GM23248 (cell line): ENCODE data around the gene NEUROG1. TPM values are rescaled to one million over a fixed set of nuclear protein-coding genes. Genes with fewer than 3 reads are reported as not detected.

ENCODE experiments used
- DNase-seq: peaks from one replicate; pipeline ENCODE4 v3.0.0-alpha.2; 2015
- H2AFZ ChIP-seq: fragments of 200-600 bp; sonication (generic); 2 replicates; pipeline ENCODE4 v1.6.1; 2016; ENCODE audit warnings: antibody characterized with exemption
- H3F3A ChIP-seq: fragments of 200-600 bp; sonication (generic); 2 replicates; pipeline ENCODE4 v1.6.1; 2016; ENCODE audit warnings: mild to moderate bottlenecking, antibody characterized with exemption, mixed run types; ENCODE audit not compliant: insufficient read depth
- H3K27ac ChIP-seq: fragments of 200-600 bp; sonication (generic); 2 replicates; pipeline ENCODE4 v1.5.1; 2016; ENCODE audit warnings: mild to moderate bottlenecking
- H3K27me3 ChIP-seq: fragments of 200-600 bp; sonication (generic); replicated peaks from 2 replicates; pipeline ENCODE4 v1.6.1; 2016; ENCODE audit warnings: mild to moderate bottlenecking; ENCODE audit not compliant: insufficient read depth
- H3K36me3 ChIP-seq: fragments of 200-600 bp; sonication (generic); 2 replicates; pipeline ENCODE4 v1.6.1; 2016; ENCODE audit warnings: low read depth, mild to moderate bottlenecking
- H3K4me1 ChIP-seq: fragments of 200-600 bp; sonication (generic); 2 replicates; pipeline ENCODE4 v1.6.1; 2016; ENCODE audit warnings: mild to moderate bottlenecking; ENCODE audit not compliant: insufficient read depth
- H3K4me2 ChIP-seq: fragments of 200-600 bp; sonication (generic); one replicate; pipeline ENCODE4 v1.6.1; 2016; ENCODE audit warnings: mild to moderate bottlenecking; ENCODE audit not compliant: unreplicated experiment
- H3K4me3 ChIP-seq: fragments of 200-600 bp; sonication (generic); 2 replicates; pipeline ENCODE4 v1.5.1; 2016; ENCODE audit warnings: mild to moderate bottlenecking
- H3K79me2 ChIP-seq: fragments of 200-600 bp; sonication (generic); 2 replicates; pipeline ENCODE4 v1.6.1; 2016; ENCODE audit warnings: mild to moderate bottlenecking; ENCODE audit not compliant: insufficient read depth
- H3K9ac ChIP-seq: fragments of 200-600 bp; sonication (generic); 2 replicates; pipeline ENCODE4 v1.6.1; 2016; ENCODE audit warnings: mild to moderate bottlenecking
- H3K9me2 ChIP-seq: fragments of 200-600 bp; sonication (generic); 2 replicates; pipeline ENCODE4 v1.6.1; 2016; ENCODE audit warnings: mixed run types, mild to moderate bottlenecking, moderate library complexity; ENCODE audit not compliant: insufficient read depth
- H3K9me3 ChIP-seq: fragments of 200-600 bp; sonication (generic); one replicate; pipeline ENCODE4 v1.6.1; 2017; ENCODE audit warnings: low read depth
- H4K20me1 ChIP-seq: fragments of 200-600 bp; sonication (generic); 2 replicates; pipeline ENCODE4 v1.6.0; 2016; ENCODE audit not compliant: insufficient read depth
- EZH2 ChIP-seq: fragments of 200-600 bp; sonication (generic); IDR thresholded peaks from 2 replicates; pipeline ENCODE4 v1.6.1; 2018; ENCODE audit warnings: antibody characterized with exemption, mild to moderate bottlenecking; ENCODE audit not compliant: insufficient read depth, poor library complexity, severe bottlenecking
- EZH2phosphoT487 ChIP-seq: fragments of 200-600 bp; sonication (generic); IDR thresholded peaks from 2 replicates; pipeline ENCODE4 v1.6.1; 2018; ENCODE audit warnings: antibody characterized with exemption, moderate library complexity, mild to moderate bottlenecking, low read depth; ENCODE audit not compliant: insufficient read depth
- WGBS, 2 experiments: methylation state at CpG; one replicate each; pipeline ENCODE4 v1.1.6; 2015 to 2017; ENCODE audit warnings: low lambda C conversion rate in 2 of 2, low coverage in 1 of 2; ENCODE audit errors: missing lambda C conversion rate in 2 of 2; 5-methylcytosine and 5-hydroxymethylcytosine counted together
- in situ Hi-C: fragments of 300-500 bp; cut with MboI; formaldehyde crosslinking; loops from 2 replicates; pipeline ENCODE4 v1.15.0; 2020
- polyA plus RNA-seq: library from polyadenylated mRNA; unstranded; fragments of >200 nt; fragmentation: Nextera tagmentation; extraction: Ambion mirVana; gene quantifications from 2 replicates; pipeline ENCODE4 v1.2.1, GENCODE V29; 2016
- total RNA-seq: library from RNA; depleted of rRNA; stranded (reverse); fragments of >200 nt; shearing (Covaris generic); gene quantifications from 2 replicates; pipeline ENCODE4 v1.2.3, GENCODE V29; 2014

The NEUROG1 gene
- total and polyA plus RNA-seq, 2 experiments from 2014 or later: not detected

- peaks cover 38% of the 10 kb centered on the region for H3K27me3 ChIP-seq
- H3K4me1 ChIP-seq: peaks cover 3% of the 10 kb centered on the region; the same call in 1 of the 2 replicates
- in situ Hi-C loops: no loop called here
- no peaks in the 10 kb centered on the region for H3K36me3 ChIP-seq
- DNase-seq: no peak
- no peaks in the 10 kb centered on the region for H3K9me2 ChIP-seq
- H3K4me2 ChIP-seq: no peak overlapping the region
- H4K20me1 ChIP-seq: no peaks in the 10 kb centered on the region
- 61 to 64% methylated on average over 6 of the region's 6 CpGs for WGBS, 2 experiments
- H3K9me3 ChIP-seq: no peaks in the 10 kb centered on the region
- no peak overlapping the region for H3K27ac ChIP-seq
- no peak overlapping the region for H2AFZ ChIP-seq
- no peaks in the 10 kb centered on the region for H3K79me2 ChIP-seq
- H3K4me3 ChIP-seq: no peak overlapping the region
- H3F3A ChIP-seq: no peaks in the 10 kb centered on the region
- TF ChIP-seq EZH2 (no peak), EZH2phosphoT487 (no peak)
- H3K9ac ChIP-seq: no peak overlapping the region
Observed at GRCh38 chr5:135509995-135510394, 25.8 kb downstream of the NEUROG1 start.

- H3K9me2 ChIP-seq: no peaks in the 10 kb centered on the region
- H3K36me3 ChIP-seq: no peaks in the 10 kb centered on the region
- TF ChIP-seq EZH2phosphoT487: no peak
- no peak for TF ChIP-seq EZH2
- no peaks in the 10 kb centered on the region for H3K9me3 ChIP-seq
- no peak overlapping the region for H3K9ac ChIP-seq
- in situ Hi-C loops: no loop called here
- H3K4me2 ChIP-seq: no peak overlapping the region
- no peak overlapping the region for H3K4me3 ChIP-seq
- WGBS, 2 experiments: 23 to 24% methylated on average over 16 of the region's 16 CpGs
- no peak overlapping the region for H2AFZ ChIP-seq
- DNase-seq: no peak
- H3K27ac ChIP-seq: no peak overlapping the region
- no peaks in the 10 kb centered on the region for H3K79me2 ChIP-seq
- no peaks in the 10 kb centered on the region for H4K20me1 ChIP-seq
- peaks cover 46% of the 10 kb centered on the region for H3K27me3 ChIP-seq
- peaks cover 3% of the 10 kb centered on the region; the same call in 1 of the 2 replicates for H3K4me1 ChIP-seq
- no peaks in the 10 kb centered on the region for H3F3A ChIP-seq
Observed at GRCh38 chr5:135508496-135509005, 27.2 kb downstream of the NEUROG1 start.

- Histone ChIP-seq H3K4me3 (no peak overlapping the region), H3K9me2 (no peaks in the 10 kb centered on the region), H3K9ac (no peak overlapping the region), H2AFZ (no peak overlapping the region), H3K9me3 (no peaks in the 10 kb centered on the region), H3K4me2 (no peak overlapping the region), H3K4me1 (peaks cover 3% of the 10 kb centered on the region; the same call in 1 of the 2 replicates), H3K36me3 (no peaks in the 10 kb centered on the region), H4K20me1 (no peaks in the 10 kb centered on the region), H3K79me2 (no peaks in the 10 kb centered on the region), H3K27ac (no peak overlapping the region), H3F3A (no peaks in the 10 kb centered on the region), H3K27me3 (peaks cover 56% of the 10 kb centered on the region)
- peak; percentile 49 for DNase-seq
- TF ChIP-seq EZH2 (no peak), EZH2phosphoT487 (no peak)
- 49 to 50% methylated on average over 2 of the region's 2 CpGs for WGBS, 2 experiments
- in situ Hi-C loops: no loop called here
Observed at GRCh38 chr5:135505973-135506372, 29.8 kb downstream of the NEUROG1 start.

GRCh38 chr5:135504376-135504775 lies 31.4 kb downstream of the NEUROG1 start:
- H3F3A ChIP-seq: no peaks in the 10 kb centered on the region
- no peak overlapping the region for H3K4me2 ChIP-seq
- no peaks in the 10 kb centered on the region for H3K9me3 ChIP-seq
- H2AFZ ChIP-seq: no peak overlapping the region
- DNase-seq: no peak
- no peaks in the 10 kb centered on the region for H4K20me1 ChIP-seq
- WGBS, 2 experiments: 70 to 74% methylated on average over 3 of the region's 3 CpGs
- H3K27ac ChIP-seq: no peak overlapping the region
- no peaks in the 10 kb centered on the region for H3K36me3 ChIP-seq
- peaks cover 3% of the 10 kb centered on the region; the same call in 1 of the 2 replicates for H3K4me1 ChIP-seq
- in situ Hi-C loops: no loop called here
- TF ChIP-seq EZH2: no peak
- no peak for TF ChIP-seq EZH2phosphoT487
- H3K79me2 ChIP-seq: no peaks in the 10 kb centered on the region
- no peaks in the 10 kb centered on the region for H3K9me2 ChIP-seq
- H3K27me3 ChIP-seq: peaks cover 40% of the 10 kb centered on the region
- no peak overlapping the region for H3K9ac ChIP-seq
- H3K4me3 ChIP-seq: no peak overlapping the region
